ENCODE results near the gene NR1I2.

GRCh38 chr3:119800844-119801243, 18.9 kb downstream of the NR1I2 start:
- TF ChIP-seq CTCF (IDR thresholded peaks at IDR 0.05): no peak
- no peak for TF ChIP-seq EZH2 (IDR thresholded peaks at IDR 0.05; ENCODE audit: borderline replicate concordance, insufficient read depth, low read depth, low read length, poor library complexity, severe bottlenecking)

Data from B cell (primary cell).